Activated B cell treated with CpG ODN at 0.5 μM for 24 hours (primary cell): ENCODE results near the gene AEBP2. TPM values are rescaled to one million over a fixed set of nuclear protein-coding genes. Genes with fewer than 3 reads are reported as not detected.

Experiments used
- ATAC-seq: fragments of 200-7000 bp; cut with Tn5 transposase; one replicate; pipeline ENCODE4 v1.10.0; 2021; ENCODE audit warnings: low read depth, mild to moderate bottlenecking, moderate library complexity
- CTCF ChIA-PET: fragments of 350-600 bp; sonication (Branson Sonifier 250); formaldehyde crosslinking; loops from one replicate; lab custom pipeline; 2021; ENCODE audit warnings: antibody characterized with exemption; lab: Charles Lee
- POLR2A ChIA-PET: fragments of 350-600 bp; sonication (Branson Sonifier 250); formaldehyde crosslinking; loops from one replicate; lab custom pipeline; 2021; ENCODE audit warnings: antibody characterized with exemption; lab: Charles Lee
- DNase-seq: peaks from one replicate; pipeline ENCODE4 v3.0.0; 2022
- H3K27ac Mint-ChIP-seq: one replicate; pipeline ENCODE4 v1.8.0; 2020; ENCODE audit warnings: mixed read lengths
- H3K27me3 Mint-ChIP-seq: one replicate; pipeline ENCODE4 v1.8.0; 2021; ENCODE audit warnings: mixed read lengths
- H3K36me3 Mint-ChIP-seq: one replicate; pipeline ENCODE4 v1.8.0; 2021; ENCODE audit warnings: low read depth, mixed read lengths
- H3K4me1 Mint-ChIP-seq: one replicate; pipeline ENCODE4 v1.8.0; 2021; ENCODE audit warnings: mixed read lengths
- H3K4me3 Mint-ChIP-seq: one replicate; pipeline ENCODE4 v1.8.0; 2020; ENCODE audit warnings: mild to moderate bottlenecking, mixed read lengths
- H3K9me3 Mint-ChIP-seq: one replicate; pipeline ENCODE4 v1.8.0; 2020; ENCODE audit warnings: mixed read lengths
- CTCF ChIP-seq: fragments of 200-600 bp; IDR thresholded peaks from one replicate; pipeline ENCODE4 v1.8.0; 2022; ENCODE audit warnings: antibody characterized with exemption, mild to moderate bottlenecking
- intact Hi-C: fragments of 100-400 bp; cut with micrococcal nuclease; formaldehyde crosslinking; loops from one replicate; pipeline ENCODE4 v1.15.1; 2024
- total RNA-seq: library from RNA; stranded (reverse); gene quantifications from 2 replicates; pipeline ENCODE4 v1.2.3, GENCODE V29; 2022

Gene AEBP2
- total RNA-seq, 1 donor from 2014 or later = 51.0 TPM

- Mint-ChIP-seq H3K36me3 (peaks cover 54% of the 10 kb centered on the region), H3K4me3 (no peak overlapping the region), H3K9me3 (no peaks in the 10 kb centered on the region), H3K4me1 (peaks cover 15% of the 10 kb centered on the region), H3K27ac (no peak overlapping the region), H3K27me3 (no peaks in the 10 kb centered on the region)
- ChIA-PET CTCF (no interaction called here), POLR2A (no interaction called here)
- ATAC-seq (no peak), DNase-seq (no peak)
- TF ChIP-seq CTCF = no peak
- intact Hi-C loops = loop anchor here (5.0 kb wide), 1 partner anchor 33 kb away; no protein-coding TSS in a partner anchor
Observed at GRCh38 chr12:19510461-19510860, 71.2 kb downstream of the AEBP2 start.

- ATAC-seq (no peak), DNase-seq (no peak)
- Mint-ChIP-seq H3K36me3 (peaks cover 55% of the 10 kb centered on the region), H3K27me3 (no peaks in the 10 kb centered on the region), H3K4me3 (no peak overlapping the region), H3K27ac (no peak overlapping the region), H3K4me1 (peaks cover 3% of the 10 kb centered on the region), H3K9me3 (no peaks in the 10 kb centered on the region)
- POLR2A ChIA-PET = no interaction called here
- CTCF ChIA-PET = interaction anchor here (0.6 kb wide), 1 partner anchor 60 kb away, joined by 4 read pairs; no protein-coding TSS in a partner anchor
- no peak for TF ChIP-seq CTCF
- intact Hi-C loops = no loop called here
Observed at GRCh38 chr12:19515179-19515578, 75.9 kb downstream of the AEBP2 start.

- H3K9me3 Mint-ChIP-seq = no peaks in the 10 kb centered on the region
- H3K27ac Mint-ChIP-seq = no peak overlapping the region
- no peak for TF ChIP-seq CTCF
Observed at GRCh38 chr12:19517583-19517982, 78.3 kb downstream of the AEBP2 start.

GRCh38 chr12:19518209-19518608 lies 78.9 kb downstream of the AEBP2 start:
- no peak for TF ChIP-seq CTCF
- no peak overlapping the region for H3K27ac Mint-ChIP-seq
- DNase-seq (no peak), ATAC-seq (no peak)
- POLR2A ChIA-PET = no interaction called here
- intact Hi-C loops = no loop called here
- H3K4me1 Mint-ChIP-seq = no peaks in the 10 kb centered on the region
- H3K9me3 Mint-ChIP-seq = no peaks in the 10 kb centered on the region
- CTCF ChIA-PET = no interaction called here
- no peak overlapping the region for H3K4me3 Mint-ChIP-seq
- no peaks in the 10 kb centered on the region for H3K27me3 Mint-ChIP-seq
- H3K36me3 Mint-ChIP-seq = peaks cover 46% of the 10 kb centered on the region

More at GRCh38 chr12:19517583-19517982, 78.3 kb downstream of the AEBP2 start:
- POLR2A ChIA-PET = no interaction called here
- peaks cover 47% of the 10 kb centered on the region for H3K36me3 Mint-ChIP-seq
- no peak overlapping the region for H3K4me3 Mint-ChIP-seq
- H3K4me1 Mint-ChIP-seq = no peaks in the 10 kb centered on the region
- no peaks in the 10 kb centered on the region for H3K27me3 Mint-ChIP-seq
- no peak for DNase-seq
- no peak for ATAC-seq
- intact Hi-C loops = no loop called here
- CTCF ChIA-PET = no interaction called here

- Mint-ChIP-seq H3K36me3 (peaks cover 29% of the 10 kb centered on the region), H3K27ac (no peak overlapping the region), H3K9me3 (no peaks in the 10 kb centered on the region), H3K4me3 (no peak overlapping the region), H3K27me3 (no peaks in the 10 kb centered on the region), H3K4me1 (no peaks in the 10 kb centered on the region)
- no peak for TF ChIP-seq CTCF
- ChIA-PET CTCF (no interaction called here), POLR2A (no interaction called here)
- DNase-seq (no peak), ATAC-seq (no peak)
- intact Hi-C loops = no loop called here
Observed at GRCh38 chr12:19520646-19521415, 81.5 kb downstream of the AEBP2 start.
